Sigmoid colon (tissue), 7 donors: Measurements from ENCODE around the gene RIMKLB. TPM values are rescaled to one million over a fixed set of nuclear protein-coding genes. Genes with fewer than 3 reads are reported as not detected.

Source experiments
- DNase-seq: peaks from one replicate; pipeline ENCODE4 v3.0.0-alpha.2; 2019
- H3K27ac ChIP-seq, 4 donors: fragments of 200-600 bp; sonication (generic); one replicate each; pipeline ENCODE4 v1.5.1; 2016 to 2019; ENCODE audit warnings: mild to moderate bottlenecking in 1 of 4
- H3K27me3 ChIP-seq, 3 donors: fragments of 200-600 bp; sonication (generic); one replicate each; pipeline ENCODE4 v1.5.1; 2019; ENCODE audit warnings: mild to moderate bottlenecking in 1 of 3
- H3K36me3 ChIP-seq, 4 donors: fragments of 200-600 bp; sonication (generic); one replicate each; pipeline ENCODE4 v1.5.1; 2016 to 2019
- H3K4me1 ChIP-seq, 4 donors: fragments of 200-600 bp; sonication (generic); one replicate each; pipeline ENCODE4 v1.5.1; 2017 to 2019
- H3K4me3 ChIP-seq, 4 donors: fragments of 200-600 bp; sonication (generic); one replicate each; pipeline ENCODE4 v1.5.1; 2017 to 2019; ENCODE audit warnings: mild to moderate bottlenecking in 2 of 4, moderate library complexity in 1 of 4
- H3K9me3 ChIP-seq, 4 donors: fragments of 200-600 bp in 3 of 4; sonication (generic) in 3 of 4; one replicate each; pipeline versions ENCODE4 v1.5.1 to v1.6.1; 2013 to 2019
- CTCF ChIP-seq, 4 experiments: fragments of 450-650 bp in 3 of 4; fragments of 200-600 bp in 1 of 4; IDR thresholded peaks; one replicate each; pipeline ENCODE4 v1.5.1; 2016 to 2019; ENCODE audit warnings: antibody characterized with exemption in 4 of 4, mild to moderate bottlenecking in 3 of 4, moderate library complexity in 2 of 4
- EP300 ChIP-seq, 4 donors: sonication (generic); formaldehyde crosslinking; IDR thresholded peaks; one replicate each; pipeline ENCODE4 v1.6.1; 2017; ENCODE audit warnings: antibody characterized with exemption in 4 of 4
- POLR2A ChIP-seq, 2 donors: fragments of 450-650 bp; IDR thresholded peaks; one replicate each; pipeline ENCODE4 v1.6.1; 2016; ENCODE audit warnings: antibody characterized with exemption in 2 of 2, mild to moderate bottlenecking in 2 of 2, moderate library complexity in 2 of 2
- POLR2AphosphoS5 ChIP-seq, 4 donors: sonication (generic); formaldehyde crosslinking; IDR thresholded peaks; one replicate each; pipeline ENCODE4 v1.6.1; 2017; ENCODE audit warnings: antibody characterized with exemption in 4 of 4
- WGBS, 2 donors: extraction: QIAGEN DNeasy Blood & Tissue Kit; methylation state at CpG; one replicate each; pipeline ENCODE4 v1.1.7; 2013; 5-methylcytosine and 5-hydroxymethylcytosine counted together
- intact Hi-C: fragments of 100-400 bp; cut with DNase I; formaldehyde crosslinking; loops from one replicate; pipeline ENCODE4 v1.15.1; 2023
- polyA plus RNA-seq, 3 donors: library from polyadenylated mRNA; stranded (reverse); fragments of 200-250 nt; gene quantifications; one replicate each; pipeline ENCODE4 v1.2.3, GENCODE V29; 2013
- total RNA-seq, 4 donors: library from RNA; depleted of rRNA; stranded (reverse); fragments of >200 nt; gene quantifications; one replicate each; pipeline ENCODE4 v1.1.0, GENCODE V29; 2016
- donor health status: healthy with polysubstance abuse.
- donor health status: Bipolar disorder and iron deficiency.
- donor health status: healthy.

Gene RIMKLB
- total and polyA plus RNA-seq, 7 donors: 0.23 to 60.4 (median 52.3) TPM

DNA sequence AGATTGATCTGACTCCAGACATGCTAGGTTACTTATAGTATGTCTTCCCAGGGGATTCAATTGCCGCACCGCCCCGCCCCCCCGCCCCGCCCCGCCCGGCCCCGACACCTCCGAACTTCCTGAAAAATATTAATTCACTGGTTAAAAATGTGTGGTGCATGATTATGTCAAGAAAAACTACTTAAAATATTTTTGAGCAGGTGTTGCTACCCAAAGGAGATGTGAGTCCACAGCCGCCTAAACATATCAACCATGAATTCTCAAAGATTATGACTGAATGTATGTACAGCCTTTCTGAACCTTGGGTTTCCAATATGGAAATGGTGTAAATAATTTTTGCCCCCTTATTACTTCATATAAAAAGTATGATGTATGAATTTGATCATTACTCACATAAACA lies 2.7 kb upstream of the RIMKLB start:
- no peak for TF ChIP-seq POLR2AphosphoS5 (IDR thresholded peaks at IDR 0.05)
- no peak for TF ChIP-seq POLR2A (IDR thresholded peaks at IDR 0.05)
- TF ChIP-seq CTCF (IDR thresholded peaks at IDR 0.05): no peak
- no peaks in the 10 kb centered on the region for H3K36me3 ChIP-seq
- no peak overlapping the region for H3K4me3 ChIP-seq
- intact Hi-C loops: loop anchor here (5.0 kb wide), 1 partner anchor 658 kb away; no protein-coding TSS in a partner anchor
- peaks cover 0 to 46% (median 36%) of the 10 kb centered on the region in 4 donors for H3K4me1 ChIP-seq
- 69 to 85% methylated on average over 10 of the region's 10 CpGs for WGBS, 2 donors
- no peak overlapping the region for H3K27ac ChIP-seq
- H3K9me3 ChIP-seq: no peaks in the 10 kb centered on the region
- no peaks in the 10 kb centered on the region for H3K27me3 ChIP-seq
- no peak for DNase-seq

GRCh38 chr12:8696442-8697090 lies 1.2 kb upstream of the RIMKLB start:
- peak overlapping the region; percentile 95 to 98 (median 96) for H3K27ac ChIP-seq
- peaks cover 0 to 58% (median 43%) of the 10 kb centered on the region in 4 donors for H3K4me1 ChIP-seq
- H3K36me3 ChIP-seq: no peaks in the 10 kb centered on the region
- peak overlapping the region; percentile 76 to 94 (median 87) for H3K4me3 ChIP-seq
- no peaks in the 10 kb centered on the region for H3K27me3 ChIP-seq
- H3K9me3 ChIP-seq: no peaks in the 10 kb centered on the region
- 14 to 27% methylated on average over 6 of the region's 6 CpGs for WGBS, 2 donors
- no peak for DNase-seq
- intact Hi-C loops: loop anchor here (5.0 kb wide), 1 partner anchor 659 kb away; no protein-coding TSS in a partner anchor
- TF ChIP-seq CTCF (IDR thresholded peaks at IDR 0.05) (no peak), EP300 (IDR thresholded peaks at IDR 0.05) (no peak), POLR2AphosphoS5 (IDR thresholded peaks at IDR 0.05) (no peak), POLR2A (IDR thresholded peaks at IDR 0.05) (no peak)

DNA sequence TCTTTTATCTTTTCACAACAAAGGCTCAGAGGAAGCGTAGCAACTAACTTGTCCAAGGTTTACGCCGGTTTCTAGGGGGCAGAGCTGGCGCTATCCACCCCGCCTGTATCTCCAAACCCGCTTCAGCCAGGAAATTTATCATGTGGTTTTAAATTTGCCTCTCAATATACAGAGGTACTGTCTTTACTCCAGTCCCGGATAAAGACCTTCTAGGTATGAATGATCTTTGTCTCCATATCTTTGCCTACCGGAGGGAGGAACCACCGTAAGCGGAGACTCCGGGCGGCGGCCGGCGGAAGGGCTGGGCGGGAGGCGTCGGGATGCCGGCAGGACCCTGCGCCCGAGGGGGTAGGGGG lies 693 bp upstream of the RIMKLB start:
- 0 to 1% methylated on average over 21 of the region's 21 CpGs for WGBS, 2 donors
- H3K4me3 ChIP-seq: peak overlapping the region; percentile 76 to 94 (median 87)
- intact Hi-C loops: loop anchor here (5.0 kb wide), 1 partner anchor 660 kb away; no protein-coding TSS in a partner anchor
- no peaks in the 10 kb centered on the region for H3K27me3 ChIP-seq
- no peaks in the 10 kb centered on the region for H3K9me3 ChIP-seq
- DNase-seq: no peak
- H3K36me3 ChIP-seq: no peaks in the 10 kb centered on the region
- H3K27ac ChIP-seq: peak overlapping the region; percentile 95 to 98 (median 96)
- peak in 1 of 4 experiments; percentile 12 for TF ChIP-seq CTCF (IDR thresholded peaks at IDR 0.05)
- no peak for TF ChIP-seq POLR2A (IDR thresholded peaks at IDR 0.05)
- peaks cover 0 to 59% (median 44%) of the 10 kb centered on the region in 4 donors for H3K4me1 ChIP-seq

GRCh38 chr12:8698132-8698851 lies 501 bp downstream of the RIMKLB start:
- peak overlapping the region; percentile 95 to 98 (median 96) for H3K27ac ChIP-seq
- H3K4me3 ChIP-seq: peak overlapping the region; percentile 76 to 94 (median 87)
- TF ChIP-seq EP300 (IDR thresholded peaks at IDR 0.05): no peak
- peak in 1 of 4 donors; percentile 12 for TF ChIP-seq POLR2AphosphoS5 (IDR thresholded peaks at IDR 0.05)
- H3K36me3 ChIP-seq: no peaks in the 10 kb centered on the region
- intact Hi-C loops: loop anchor here (5.0 kb wide), 1 partner anchor 661 kb away; no protein-coding TSS in a partner anchor
- H3K27me3 ChIP-seq: no peaks in the 10 kb centered on the region
- DNase-seq: peak; percentile 85
- no peaks in the 10 kb centered on the region for H3K9me3 ChIP-seq
- peaks cover 5 to 59% (median 44%) of the 10 kb centered on the region in 4 donors for H3K4me1 ChIP-seq
- 0 to 1% methylated on average over 85 of the region's 85 CpGs for WGBS, 2 donors

GRCh38 chr12:8698879-8699278 lies 1.1 kb downstream of the RIMKLB start:
- intact Hi-C loops: loop anchor here (5.0 kb wide), 1 partner anchor 662 kb away; no protein-coding TSS in a partner anchor
- no peaks in the 10 kb centered on the region for H3K36me3 ChIP-seq
- no peaks in the 10 kb centered on the region for H3K27me3 ChIP-seq
- TF ChIP-seq POLR2AphosphoS5 (IDR thresholded peaks at IDR 0.05): no peak
- TF ChIP-seq EP300 (IDR thresholded peaks at IDR 0.05): no peak
- no peak for TF ChIP-seq POLR2A (IDR thresholded peaks at IDR 0.05)
- TF ChIP-seq CTCF (IDR thresholded peaks at IDR 0.05): no peak
- H3K4me3 ChIP-seq: peak overlapping the region; percentile 76 to 94 (median 87)
- WGBS, 2 donors: 13 to 26% methylated on average over 2 of the region's 2 CpGs
- no peaks in the 10 kb centered on the region for H3K9me3 ChIP-seq
- DNase-seq: no peak
- H3K27ac ChIP-seq: peak overlapping the region; percentile 95 to 98 (median 96)
- H3K4me1 ChIP-seq: peaks cover 5 to 56% (median 45%) of the 10 kb centered on the region in 4 donors
